HEK293 (cell line): Measurements from ENCODE around the gene OPCML.

Source experiments
- KLF9 ChIP-seq: fragments of 450-650 bp; formaldehyde crosslinking; IDR thresholded peaks from 2 replicates; pipeline ENCODE4 v1.5.1; 2016; ENCODE audit warnings: missing biosample characterization, missing genetic modification characterization, low read depth
- MYNN ChIP-seq: fragments of 450-650 bp; formaldehyde crosslinking; IDR thresholded peaks from 2 replicates; pipeline ENCODE4 v1.5.1; 2016; ENCODE audit warnings: missing biosample characterization, missing genetic modification characterization, borderline replicate concordance
- YY1 ChIP-seq: fragments of 450-650 bp; formaldehyde crosslinking; IDR thresholded peaks from 2 replicates; pipeline ENCODE4 v1.5.1; 2018; ENCODE audit warnings: missing biosample characterization, missing genetic modification characterization
- ZNF24 ChIP-seq: fragments of 450-650 bp; formaldehyde crosslinking; IDR thresholded peaks from 2 replicates; pipeline ENCODE4 v1.5.1; 2016; ENCODE audit warnings: missing biosample characterization, missing genetic modification characterization
- ZNF394 ChIP-seq: fragments of 450-650 bp; formaldehyde crosslinking; IDR thresholded peaks from 2 replicates; pipeline ENCODE4 v1.5.1; 2016; ENCODE audit warnings: missing biosample characterization, missing genetic modification characterization, mild to moderate bottlenecking, moderate library complexity, borderline replicate concordance
- ZNF423 ChIP-seq: fragments of 450-650 bp; formaldehyde crosslinking; IDR thresholded peaks from 2 replicates; pipeline ENCODE4 v1.5.1; 2016; ENCODE audit warnings: missing biosample characterization, missing genetic modification characterization
- TF ChIP-seq, protein P1 (sequence below): fragments of 450-650 bp; formaldehyde crosslinking; IDR thresholded peaks from 2 replicates; pipeline ENCODE4 v1.5.1; 2016; ENCODE audit warnings: missing biosample characterization, missing genetic modification characterization
- TF ChIP-seq, protein P2 (sequence below): fragments of 450-650 bp; formaldehyde crosslinking; IDR thresholded peaks from 2 replicates; pipeline ENCODE4 v1.5.1; 2016; ENCODE audit warnings: missing biosample characterization, missing genetic modification characterization
- TF ChIP-seq, protein P3 (sequence below): fragments of 450-650 bp; formaldehyde crosslinking; IDR thresholded peaks from 2 replicates; pipeline ENCODE4 v1.5.1; 2016; ENCODE audit warnings: missing biosample characterization, missing genetic modification characterization

GRCh38 chr11:133399294-133399693, 133.0 kb downstream of the OPCML start:
- TF ChIP-seq, protein P1, sequence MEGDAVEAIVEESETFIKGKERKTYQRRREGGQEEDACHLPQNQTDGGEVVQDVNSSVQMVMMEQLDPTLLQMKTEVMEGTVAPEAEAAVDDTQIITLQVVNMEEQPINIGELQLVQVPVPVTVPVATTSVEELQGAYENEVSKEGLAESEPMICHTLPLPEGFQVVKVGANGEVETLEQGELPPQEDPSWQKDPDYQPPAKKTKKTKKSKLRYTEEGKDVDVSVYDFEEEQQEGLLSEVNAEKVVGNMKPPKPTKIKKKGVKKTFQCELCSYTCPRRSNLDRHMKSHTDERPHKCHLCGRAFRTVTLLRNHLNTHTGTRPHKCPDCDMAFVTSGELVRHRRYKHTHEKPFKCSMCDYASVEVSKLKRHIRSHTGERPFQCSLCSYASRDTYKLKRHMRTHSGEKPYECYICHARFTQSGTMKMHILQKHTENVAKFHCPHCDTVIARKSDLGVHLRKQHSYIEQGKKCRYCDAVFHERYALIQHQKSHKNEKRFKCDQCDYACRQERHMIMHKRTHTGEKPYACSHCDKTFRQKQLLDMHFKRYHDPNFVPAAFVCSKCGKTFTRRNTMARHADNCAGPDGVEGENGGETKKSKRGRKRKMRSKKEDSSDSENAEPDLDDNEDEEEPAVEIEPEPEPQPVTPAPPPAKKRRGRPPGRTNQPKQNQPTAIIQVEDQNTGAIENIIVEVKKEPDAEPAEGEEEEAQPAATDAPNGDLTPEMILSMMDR (tag by site-specific recombination), result no peak
- TF ChIP-seq YY1 (no peak), ZNF423 (no peak), MYNN (tag by site-specific recombination) (no peak), KLF9 (tag by site-specific recombination) (no peak), ZNF24 (tag by site-specific recombination) (no peak), ZNF394 (tag by site-specific recombination) (no peak)
- TF ChIP-seq, protein P2, sequence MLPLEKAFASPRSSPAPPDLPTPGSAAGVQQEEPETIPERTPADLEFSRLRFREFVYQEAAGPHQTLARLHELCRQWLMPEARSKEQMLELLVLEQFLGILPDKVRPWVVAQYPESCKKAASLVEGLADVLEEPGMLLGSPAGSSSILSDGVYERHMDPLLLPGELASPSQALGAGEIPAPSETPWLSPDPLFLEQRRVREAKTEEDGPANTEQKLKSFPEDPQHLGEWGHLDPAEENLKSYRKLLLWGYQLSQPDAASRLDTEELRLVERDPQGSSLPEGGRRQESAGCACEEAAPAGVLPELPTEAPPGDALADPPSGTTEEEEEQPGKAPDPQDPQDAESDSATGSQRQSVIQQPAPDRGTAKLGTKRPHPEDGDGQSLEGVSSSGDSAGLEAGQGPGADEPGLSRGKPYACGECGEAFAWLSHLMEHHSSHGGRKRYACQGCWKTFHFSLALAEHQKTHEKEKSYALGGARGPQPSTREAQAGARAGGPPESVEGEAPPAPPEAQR, result no peak
- TF ChIP-seq, protein P3, sequence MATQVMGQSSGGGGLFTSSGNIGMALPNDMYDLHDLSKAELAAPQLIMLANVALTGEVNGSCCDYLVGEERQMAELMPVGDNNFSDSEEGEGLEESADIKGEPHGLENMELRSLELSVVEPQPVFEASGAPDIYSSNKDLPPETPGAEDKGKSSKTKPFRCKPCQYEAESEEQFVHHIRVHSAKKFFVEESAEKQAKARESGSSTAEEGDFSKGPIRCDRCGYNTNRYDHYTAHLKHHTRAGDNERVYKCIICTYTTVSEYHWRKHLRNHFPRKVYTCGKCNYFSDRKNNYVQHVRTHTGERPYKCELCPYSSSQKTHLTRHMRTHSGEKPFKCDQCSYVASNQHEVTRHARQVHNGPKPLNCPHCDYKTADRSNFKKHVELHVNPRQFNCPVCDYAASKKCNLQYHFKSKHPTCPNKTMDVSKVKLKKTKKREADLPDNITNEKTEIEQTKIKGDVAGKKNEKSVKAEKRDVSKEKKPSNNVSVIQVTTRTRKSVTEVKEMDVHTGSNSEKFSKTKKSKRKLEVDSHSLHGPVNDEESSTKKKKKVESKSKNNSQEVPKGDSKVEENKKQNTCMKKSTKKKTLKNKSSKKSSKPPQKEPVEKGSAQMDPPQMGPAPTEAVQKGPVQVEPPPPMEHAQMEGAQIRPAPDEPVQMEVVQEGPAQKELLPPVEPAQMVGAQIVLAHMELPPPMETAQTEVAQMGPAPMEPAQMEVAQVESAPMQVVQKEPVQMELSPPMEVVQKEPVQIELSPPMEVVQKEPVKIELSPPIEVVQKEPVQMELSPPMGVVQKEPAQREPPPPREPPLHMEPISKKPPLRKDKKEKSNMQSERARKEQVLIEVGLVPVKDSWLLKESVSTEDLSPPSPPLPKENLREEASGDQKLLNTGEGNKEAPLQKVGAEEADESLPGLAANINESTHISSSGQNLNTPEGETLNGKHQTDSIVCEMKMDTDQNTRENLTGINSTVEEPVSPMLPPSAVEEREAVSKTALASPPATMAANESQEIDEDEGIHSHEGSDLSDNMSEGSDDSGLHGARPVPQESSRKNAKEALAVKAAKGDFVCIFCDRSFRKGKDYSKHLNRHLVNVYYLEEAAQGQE, result no peak
